Mammary epithelial cell (primary cell): ENCODE results near the gene PHYKPL.

Experiments used
- CTCF ChIP-seq, 2 donors: IDR thresholded peaks in 1 of 2; conservative IDR thresholded peaks in 1 of 2; 2 replicates each; pipeline ENCODE4 v1.5.1; 2011 to 2012; ENCODE audit warnings: inconsistent platforms in 2 of 2, low read length in 2 of 2, mild to moderate bottlenecking in 2 of 2, control low read depth in 1 of 2, low read depth in 1 of 2; ENCODE audit not compliant: insufficient read depth in 1 of 2; ENCODE audit errors: extremely low read depth in 1 of 2
- EZH2 ChIP-seq: IDR thresholded peaks from 2 replicates; pipeline ENCODE4 v1.6.1; 2012; ENCODE audit warnings: low read length, inconsistent platforms, borderline replicate concordance

- no peak for TF ChIP-seq CTCF (conservative IDR thresholded peaks at IDR 0.05 in 1 of 2, IDR thresholded peaks at IDR 0.05 in 1 of 2; ENCODE audit: extremely low read depth in 1 of 2, insufficient read depth in 1 of 2, low read depth in 1 of 2, low read length in 2 of 2)
- no peak for TF ChIP-seq EZH2
These were observed 12.8 kb upstream of the PHYKPL start for GRCh38 chr5:178245389-178245788.
